Small intestine (tissue), 7 donors: Measurements from ENCODE around the gene MRM2. TPM values are rescaled to one million over a fixed set of nuclear protein-coding genes. Genes with fewer than 3 reads are reported as not detected.

Experiments
- DNase-seq, 2 donors: peaks; one replicate each; pipeline versions ENCODE4 v3.0.0 to v3.0.0-alpha.2; 2013
- FAIRE-seq: peaks from 2 replicates; lab custom pipeline; 2012; peaks lifted over from hg19 to GRCh38; lab: Jason Lieb, UNC
- H3K27ac ChIP-seq, 3 donors: one replicate each; pipeline ENCODE4 v1.5.1; 2013; ENCODE audit warnings: low read length in 2 of 3, mild to moderate bottlenecking in 2 of 3, control low read depth in 1 of 3, inconsistent platforms in 1 of 3, low read depth in 1 of 3, moderate library complexity in 1 of 3
- H3K27me3 ChIP-seq, 3 donors: one replicate each; pipeline ENCODE4 v1.6.1; 2013; ENCODE audit warnings: low read length in 3 of 3, inconsistent platforms in 1 of 3; ENCODE audit not compliant: control insufficient read depth in 3 of 3, insufficient read depth in 3 of 3
- H3K36me3 ChIP-seq, 3 donors: one replicate each; pipeline ENCODE4 v1.6.1; 2013; ENCODE audit warnings: low read length in 3 of 3, inconsistent platforms in 1 of 3, low read depth in 1 of 3, mild to moderate bottlenecking in 1 of 3, moderate library complexity in 1 of 3; ENCODE audit not compliant: control insufficient read depth in 3 of 3, insufficient read depth in 2 of 3
- H3K4me1 ChIP-seq, 3 donors: one replicate each; pipeline ENCODE4 v1.6.1; 2013; ENCODE audit warnings: low read length in 2 of 3, inconsistent platforms in 1 of 3, low read depth in 1 of 3, mild to moderate bottlenecking in 1 of 3, moderate library complexity in 1 of 3; ENCODE audit not compliant: control insufficient read depth in 3 of 3, insufficient read depth in 2 of 3
- H3K4me3 ChIP-seq, 3 donors: one replicate each; pipeline ENCODE4 v1.5.1; 2013; ENCODE audit warnings: low read length in 3 of 3, control low read depth in 1 of 3, inconsistent platforms in 1 of 3, low read depth in 1 of 3, mild to moderate bottlenecking in 1 of 3, moderate library complexity in 1 of 3
- H3K9me3 ChIP-seq, 2 donors: one replicate each; pipeline ENCODE4 v1.6.1; 2013; ENCODE audit warnings: low read depth in 1 of 2, low read length in 1 of 2; ENCODE audit not compliant: control insufficient read depth in 2 of 2, insufficient read depth in 1 of 2
- WGBS, 3 donors: extraction: QIAGEN DNeasy Blood & Tissue Kit; methylation state at CpG; one replicate each; pipeline ENCODE4 v1.1.7; 2013; 5-methylcytosine and 5-hydroxymethylcytosine counted together
- polyA plus RNA-seq, 4 donors: library from polyadenylated mRNA; stranded (reverse) in 3 of 4; unstranded in 1 of 4; fragments of 200-250 nt in 3 of 4; fragments of 120-200 nt in 1 of 4; gene quantifications; one replicate each; pipeline versions ENCODE4 v1.2.1 to v1.2.3, GENCODE V29; 2013
- donor health status: healthy with polysubstance abuse.
- donor health status: control.
- donor health status: control.
- donor health status: Bipolar disorder and iron deficiency.
- donor health status: healthy.

MRM2 gene
- polyA plus RNA-seq, 4 donors = 13.5 to 27.8 (median 20.4) TPM

GRCh38 chr7:2220030-2220429 lies 22.0 kb downstream of the MRM2 start:
- DNase-seq (no peak), FAIRE-seq (no peak)
- H3K4me1 ChIP-seq = no peaks in the 10 kb centered on the region
- no peaks in the 10 kb centered on the region for H3K27me3 ChIP-seq
- no peak overlapping the region for H3K27ac ChIP-seq
- peaks cover 0 to 3% of the 10 kb centered on the region in 2 donors for H3K9me3 ChIP-seq
- H3K36me3 ChIP-seq = peaks cover 4 to 94% (median 17%) of the 10 kb centered on the region in 3 donors
- WGBS, 3 donors = 94 to 96% (median 95%) methylated on average over 19 of the region's 19 CpGs
- H3K4me3 ChIP-seq = no peak overlapping the region

- Histone ChIP-seq H3K27ac (no peak overlapping the region), H3K4me1 (no peaks in the 10 kb centered on the region), H3K9me3 (peaks cover 0 to 3% of the 10 kb centered on the region in 2 donors), H3K27me3 (no peaks in the 10 kb centered on the region), H3K36me3 (peaks cover 5 to 94% (median 19%) of the 10 kb centered on the region in 3 donors), H3K4me3 (no peak overlapping the region)
- 92 to 95% (median 95%) methylated on average over 5 to 8 of the region's 8 CpGs for WGBS, 3 donors
- DNase-seq (no peak), FAIRE-seq (no peak)
These were observed 22.4 kb downstream of the MRM2 start for GRCh38 chr7:2219606-2220005.

GRCh38 chr7:2219136-2219535 lies 22.9 kb downstream of the MRM2 start:
- FAIRE-seq (no peak), DNase-seq (no peak)
- peaks cover 0 to 3% of the 10 kb centered on the region in 2 donors for H3K9me3 ChIP-seq
- H3K36me3 ChIP-seq = peaks cover 6 to 94% (median 20%) of the 10 kb centered on the region in 3 donors
- H3K4me3 ChIP-seq = no peak overlapping the region
- H3K27ac ChIP-seq = no peak overlapping the region
- H3K4me1 ChIP-seq = no peaks in the 10 kb centered on the region
- 90 to 96% (median 92%) methylated on average over 15 of the region's 15 CpGs for WGBS, 3 donors
- H3K27me3 ChIP-seq = no peaks in the 10 kb centered on the region

GRCh38 chr7:2218444-2218785 lies 23.6 kb downstream of the MRM2 start:
- WGBS, 3 donors = 92 to 94% (median 92%) methylated on average over 9 of the region's 9 CpGs
- FAIRE-seq = no peak

GRCh38 chr7:2217716-2218443 lies 24.1 kb downstream of the MRM2 start:
- FAIRE-seq = no peak
- Histone ChIP-seq H3K27ac (no peak overlapping the region), H3K4me3 (no peak overlapping the region), H3K27me3 (no peaks in the 10 kb centered on the region), H3K9me3 (peaks cover 0 to 3% of the 10 kb centered on the region in 2 donors), H3K36me3 (peaks cover 6 to 94% (median 27%) of the 10 kb centered on the region in 3 donors), H3K4me1 (no peaks in the 10 kb centered on the region)
- no peak for DNase-seq
- WGBS, 3 donors = 91 to 93% (median 92%) methylated on average over 19 of the region's 19 CpGs

More at GRCh38 chr7:2218444-2218785, 23.6 kb downstream of the MRM2 start:
- Histone ChIP-seq H3K27ac (no peak overlapping the region), H3K9me3 (peaks cover 0 to 3% of the 10 kb centered on the region in 2 donors), H3K4me3 (no peak overlapping the region), H3K27me3 (no peaks in the 10 kb centered on the region), H3K36me3 (peaks cover 6 to 94% (median 23%) of the 10 kb centered on the region in 3 donors), H3K4me1 (no peaks in the 10 kb centered on the region)
- no peak for DNase-seq

- H3K4me1 ChIP-seq = no peaks in the 10 kb centered on the region
- H3K9me3 ChIP-seq = peaks cover 0 to 3% of the 10 kb centered on the region in 2 donors
- H3K27me3 ChIP-seq = no peaks in the 10 kb centered on the region
- FAIRE-seq = no peak
- DNase-seq = no peak
- WGBS, 3 donors = 86 to 95% (median 90%) methylated on average over 10 of the region's 10 CpGs
- H3K36me3 ChIP-seq = peaks cover 6 to 94% (median 25%) of the 10 kb centered on the region in 3 donors
- H3K4me3 ChIP-seq = no peak overlapping the region
- no peak overlapping the region for H3K27ac ChIP-seq
These were observed 24.8 kb downstream of the MRM2 start for GRCh38 chr7:2217206-2217605.

GRCh38 chr7:2215851-2216250 lies 26.2 kb downstream of the MRM2 start:
- Histone ChIP-seq H3K27ac (no peak overlapping the region), H3K4me1 (no peaks in the 10 kb centered on the region), H3K9me3 (peaks cover 0 to 3% of the 10 kb centered on the region in 2 donors), H3K36me3 (peaks cover 2 to 96% (median 26%) of the 10 kb centered on the region in 3 donors), H3K27me3 (no peaks in the 10 kb centered on the region), H3K4me3 (no peak overlapping the region)
- FAIRE-seq (no peak), DNase-seq (no peak)
- 93 to 99% (median 95%) methylated on average over 17 of the region's 17 CpGs for WGBS, 3 donors

GRCh38 chr7:2214636-2215035 lies 27.4 kb downstream of the MRM2 start:
- no peak overlapping the region for H3K4me3 ChIP-seq
- DNase-seq (no peak), FAIRE-seq (no peak)
- peaks cover 0 to 3% of the 10 kb centered on the region in 2 donors for H3K9me3 ChIP-seq
- H3K27ac ChIP-seq = no peak overlapping the region
- 89 to 94% (median 91%) methylated on average over 9 of the region's 9 CpGs for WGBS, 3 donors
- no peaks in the 10 kb centered on the region for H3K27me3 ChIP-seq
- peaks cover 2 to 93% (median 25%) of the 10 kb centered on the region in 3 donors for H3K36me3 ChIP-seq
- no peaks in the 10 kb centered on the region for H3K4me1 ChIP-seq
